Measurements from ENCODE around the gene DOK6.

Gene DOK6

GRCh38 chr18:69432847-69433246, 32.2 kb downstream of the DOK6 start:
- H3K4me3 ChIP-seq (ENCODE audit: low read depth, low read length) = no peak overlapping the region
- no peaks in the 10 kb centered on the region for H3K36me3 ChIP-seq (ENCODE audit: control insufficient read depth, insufficient read depth, low read length)
- no peaks in the 10 kb centered on the region for H3K27me3 ChIP-seq (ENCODE audit: control insufficient read depth, insufficient read depth, low read length)
- no peaks in the 10 kb centered on the region for H3K4me1 ChIP-seq (ENCODE audit: control insufficient read depth, insufficient read depth, low read length)
- H3K27ac ChIP-seq (ENCODE audit: low read depth, low read length) = no peak overlapping the region
- no peaks in the 10 kb centered on the region for H3K9me3 ChIP-seq (ENCODE audit: control insufficient read depth, insufficient read depth, low read length)
- no peak overlapping the region for H3K9ac ChIP-seq (ENCODE audit: low read depth, low read length)

GRCh38 chr18:69435000-69435399, 34.3 kb downstream of the DOK6 start:
- Histone ChIP-seq H3K36me3 (ENCODE audit: control insufficient read depth, insufficient read depth, low read length) (no peaks in the 10 kb centered on the region), H3K27me3 (ENCODE audit: control insufficient read depth, insufficient read depth, low read length) (no peaks in the 10 kb centered on the region), H3K4me1 (ENCODE audit: control insufficient read depth, insufficient read depth, low read length) (no peaks in the 10 kb centered on the region), H3K4me3 (ENCODE audit: low read depth, low read length) (no peak overlapping the region), H3K27ac (ENCODE audit: low read depth, low read length) (no peak overlapping the region), H3K9ac (ENCODE audit: low read depth, low read length) (no peak overlapping the region), H3K9me3 (ENCODE audit: control insufficient read depth, insufficient read depth, low read length) (0 out of 2 replicates have a peak, but pooled peaks cover 5% of the 10 kb centered on the region)

- Histone ChIP-seq H3K9me3 (ENCODE audit: control insufficient read depth, insufficient read depth, low read length) (no peaks in the 10 kb centered on the region), H3K9ac (ENCODE audit: low read depth, low read length) (no peak overlapping the region), H3K36me3 (ENCODE audit: control insufficient read depth, insufficient read depth, low read length) (no peaks in the 10 kb centered on the region), H3K4me1 (ENCODE audit: control insufficient read depth, insufficient read depth, low read length) (no peaks in the 10 kb centered on the region), H3K27me3 (ENCODE audit: control insufficient read depth, insufficient read depth, low read length) (no peaks in the 10 kb centered on the region), H3K4me3 (ENCODE audit: low read depth, low read length) (no peak overlapping the region), H3K27ac (ENCODE audit: low read depth, low read length) (no peak overlapping the region)
Observed at GRCh38 chr18:69444221-69444620, 43.5 kb downstream of the DOK6 start.

GRCh38 chr18:69447886-69448285, 47.2 kb downstream of the DOK6 start:
- Histone ChIP-seq H3K27ac (ENCODE audit: low read depth, low read length) (no peak overlapping the region), H3K27me3 (ENCODE audit: control insufficient read depth, insufficient read depth, low read length) (no peaks in the 10 kb centered on the region), H3K9ac (ENCODE audit: low read depth, low read length) (no peak overlapping the region), H3K4me3 (ENCODE audit: low read depth, low read length) (no peak overlapping the region), H3K4me1 (ENCODE audit: control insufficient read depth, insufficient read depth, low read length) (no peaks in the 10 kb centered on the region), H3K9me3 (ENCODE audit: control insufficient read depth, insufficient read depth, low read length) (no peaks in the 10 kb centered on the region), H3K36me3 (ENCODE audit: control insufficient read depth, insufficient read depth, low read length) (no peaks in the 10 kb centered on the region)

- Histone ChIP-seq H3K27ac (ENCODE audit: low read depth, low read length) (no peak overlapping the region), H3K4me3 (ENCODE audit: low read depth, low read length) (no peak overlapping the region), H3K27me3 (ENCODE audit: control insufficient read depth, insufficient read depth, low read length) (no peaks in the 10 kb centered on the region), H3K9me3 (ENCODE audit: control insufficient read depth, insufficient read depth, low read length) (no peaks in the 10 kb centered on the region), H3K9ac (ENCODE audit: low read depth, low read length) (no peak overlapping the region), H3K4me1 (ENCODE audit: control insufficient read depth, insufficient read depth, low read length) (no peaks in the 10 kb centered on the region), H3K36me3 (ENCODE audit: control insufficient read depth, insufficient read depth, low read length) (no peaks in the 10 kb centered on the region)
Observed at GRCh38 chr18:69455125-69455524, 54.4 kb downstream of the DOK6 start.

- Histone ChIP-seq H3K9ac (ENCODE audit: low read depth, low read length) (no peak overlapping the region), H3K4me1 (ENCODE audit: control insufficient read depth, insufficient read depth, low read length) (no peaks in the 10 kb centered on the region), H3K36me3 (ENCODE audit: control insufficient read depth, insufficient read depth, low read length) (no peaks in the 10 kb centered on the region), H3K4me3 (ENCODE audit: low read depth, low read length) (no peak overlapping the region), H3K9me3 (ENCODE audit: control insufficient read depth, insufficient read depth, low read length) (no peaks in the 10 kb centered on the region), H3K27ac (ENCODE audit: low read depth, low read length) (no peak overlapping the region), H3K27me3 (ENCODE audit: control insufficient read depth, insufficient read depth, low read length) (no peaks in the 10 kb centered on the region)
Observed at GRCh38 chr18:69469444-69469919, 68.8 kb downstream of the DOK6 start.

- Histone ChIP-seq H3K9me3 (ENCODE audit: control insufficient read depth, insufficient read depth, low read length) (no peaks in the 10 kb centered on the region), H3K27me3 (ENCODE audit: control insufficient read depth, insufficient read depth, low read length) (no peaks in the 10 kb centered on the region), H3K4me3 (ENCODE audit: low read depth, low read length) (no peak overlapping the region), H3K27ac (ENCODE audit: low read depth, low read length) (no peak overlapping the region), H3K4me1 (ENCODE audit: control insufficient read depth, insufficient read depth, low read length) (no peaks in the 10 kb centered on the region), H3K9ac (ENCODE audit: low read depth, low read length) (no peak overlapping the region), H3K36me3 (ENCODE audit: control insufficient read depth, insufficient read depth, low read length) (no peaks in the 10 kb centered on the region)
Observed at GRCh38 chr18:69480460-69480859, 79.8 kb downstream of the DOK6 start.

GRCh38 chr18:69483574-69483973, 82.9 kb downstream of the DOK6 start:
- Histone ChIP-seq H3K4me1 (ENCODE audit: control insufficient read depth, insufficient read depth, low read length) (no peaks in the 10 kb centered on the region), H3K4me3 (ENCODE audit: low read depth, low read length) (no peak overlapping the region), H3K27ac (ENCODE audit: low read depth, low read length) (no peak overlapping the region), H3K27me3 (ENCODE audit: control insufficient read depth, insufficient read depth, low read length) (no peaks in the 10 kb centered on the region), H3K9me3 (ENCODE audit: control insufficient read depth, insufficient read depth, low read length) (no peaks in the 10 kb centered on the region), H3K36me3 (ENCODE audit: control insufficient read depth, insufficient read depth, low read length) (no peaks in the 10 kb centered on the region), H3K9ac (ENCODE audit: low read depth, low read length) (no peak overlapping the region)

DNA sequence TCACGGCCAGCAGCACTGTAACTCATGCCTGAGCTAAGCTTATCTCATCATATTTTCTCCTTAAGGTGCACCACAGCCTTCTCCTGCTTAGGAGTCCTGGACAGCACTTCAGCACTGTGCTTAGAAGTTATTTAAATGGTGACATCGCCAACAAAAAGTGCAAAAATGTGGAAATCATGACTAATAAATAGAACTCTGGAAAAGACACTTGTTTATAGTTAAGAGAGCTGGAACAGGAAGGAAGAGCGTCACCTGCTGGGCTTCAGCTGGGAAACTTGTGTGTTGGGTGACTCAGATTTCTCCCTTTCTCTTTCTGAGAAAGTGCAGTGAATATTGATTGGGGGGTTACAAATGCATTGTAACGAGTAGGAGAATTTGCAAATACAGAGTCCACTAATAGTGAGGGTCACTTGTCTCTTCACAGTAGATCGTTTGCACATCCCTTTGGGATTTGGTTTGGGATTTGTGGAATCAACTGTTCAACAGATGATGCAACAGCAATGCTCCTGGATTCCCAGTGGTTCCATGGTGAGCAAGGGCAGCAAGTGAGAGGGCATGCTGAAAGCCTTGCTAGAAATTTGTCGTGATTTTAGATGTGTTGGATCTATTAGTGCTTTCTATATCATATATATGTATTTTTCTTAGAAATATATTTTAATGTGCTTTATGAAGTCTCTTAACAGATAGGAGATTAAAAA, 84.2 kb downstream of the DOK6 start:
- no peaks in the 10 kb centered on the region for H3K4me1 ChIP-seq (ENCODE audit: control insufficient read depth, insufficient read depth, low read length)
- no peaks in the 10 kb centered on the region for H3K9me3 ChIP-seq (ENCODE audit: control insufficient read depth, insufficient read depth, low read length)
- H3K27ac ChIP-seq (ENCODE audit: low read depth, low read length) = no peak overlapping the region
- H3K27me3 ChIP-seq (ENCODE audit: control insufficient read depth, insufficient read depth, low read length) = no peaks in the 10 kb centered on the region
- no peaks in the 10 kb centered on the region for H3K36me3 ChIP-seq (ENCODE audit: control insufficient read depth, insufficient read depth, low read length)
- peak overlapping the region; percentile 14; the same call in 1 of the 2 replicates for H3K9ac ChIP-seq (ENCODE audit: low read depth, low read length)
- H3K4me3 ChIP-seq (ENCODE audit: low read depth, low read length) = no peak overlapping the region

DNA sequence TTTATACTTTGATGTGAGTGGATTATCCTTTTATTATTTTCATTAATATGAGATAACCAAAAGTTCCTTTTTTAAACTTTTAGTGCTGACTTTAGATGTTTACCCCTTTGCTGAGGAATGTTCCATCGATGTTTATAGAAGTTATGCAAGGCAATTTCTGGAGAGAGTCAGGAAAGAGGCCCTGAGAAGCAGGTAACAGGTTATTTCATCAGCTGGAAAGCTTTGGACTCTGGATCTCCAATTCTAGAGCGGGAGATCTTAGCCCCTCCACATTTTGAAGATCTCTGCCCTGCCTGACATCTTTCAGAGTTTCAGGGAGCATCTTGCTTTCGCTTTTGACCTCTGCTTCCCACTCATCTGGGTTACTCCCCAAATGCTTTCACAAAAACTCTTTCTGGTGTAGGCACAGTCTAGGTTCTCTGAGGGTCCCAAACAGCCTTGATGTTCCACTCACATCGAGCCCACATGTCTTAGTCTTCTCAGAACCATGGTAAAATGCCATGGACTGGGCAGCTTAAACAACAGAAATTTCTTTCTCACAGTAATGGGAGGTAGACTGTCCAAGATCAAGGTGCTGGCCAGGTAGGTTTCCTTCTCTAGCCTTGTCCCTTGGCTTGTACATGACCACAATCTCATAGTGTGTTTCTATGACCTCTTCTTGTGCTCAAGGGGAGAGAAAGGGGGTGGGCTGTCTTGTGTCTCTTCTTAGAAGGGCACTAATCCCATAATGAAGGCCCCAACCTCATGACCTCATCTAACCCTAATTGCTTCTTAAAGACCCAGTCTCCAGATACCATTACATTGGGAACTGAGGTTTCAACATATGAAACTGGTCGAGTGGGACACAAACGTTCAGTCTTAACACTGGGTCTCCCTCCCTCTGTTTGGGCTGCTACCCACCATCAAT, 87.1 kb downstream of the DOK6 start:
- Histone ChIP-seq H3K36me3 (ENCODE audit: control insufficient read depth, insufficient read depth, low read length) (no peaks in the 10 kb centered on the region), H3K4me3 (ENCODE audit: low read depth, low read length) (no peak overlapping the region), H3K9ac (ENCODE audit: low read depth, low read length) (no peak overlapping the region), H3K27me3 (ENCODE audit: control insufficient read depth, insufficient read depth, low read length) (no peaks in the 10 kb centered on the region), H3K4me1 (ENCODE audit: control insufficient read depth, insufficient read depth, low read length) (no peaks in the 10 kb centered on the region), H3K27ac (ENCODE audit: low read depth, low read length) (no peak overlapping the region), H3K9me3 (ENCODE audit: control insufficient read depth, insufficient read depth, low read length) (no peaks in the 10 kb centered on the region)

DNA sequence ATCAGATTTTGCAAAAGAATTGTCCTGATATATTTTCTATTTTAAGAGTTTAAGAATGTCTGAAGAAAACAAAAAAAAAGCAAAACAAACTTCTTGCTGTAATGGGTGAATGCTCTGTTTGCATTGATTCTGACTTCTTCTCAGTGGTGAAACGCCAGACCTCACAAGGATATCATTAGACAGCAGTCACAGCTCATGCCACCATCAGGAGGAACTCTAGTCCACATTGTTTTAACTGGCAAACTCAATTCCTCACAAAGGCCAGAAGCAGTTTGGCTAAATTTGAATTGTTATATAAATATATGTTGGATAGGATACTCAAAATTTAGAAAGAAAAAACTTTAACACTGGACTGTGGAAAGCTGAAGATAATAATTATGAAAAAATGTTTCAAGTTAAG, 89.4 kb downstream of the DOK6 start:
- no peak overlapping the region for H3K9ac ChIP-seq (ENCODE audit: low read depth, low read length)
- no peak overlapping the region for H3K4me3 ChIP-seq (ENCODE audit: low read depth, low read length)
- H3K9me3 ChIP-seq (ENCODE audit: control insufficient read depth, insufficient read depth, low read length) = no peaks in the 10 kb centered on the region; the same call in 1 of the 2 replicates
- H3K27ac ChIP-seq (ENCODE audit: low read depth, low read length) = no peak overlapping the region
- H3K36me3 ChIP-seq (ENCODE audit: control insufficient read depth, insufficient read depth, low read length) = no peaks in the 10 kb centered on the region
- no peaks in the 10 kb centered on the region for H3K4me1 ChIP-seq (ENCODE audit: control insufficient read depth, insufficient read depth, low read length)
- H3K27me3 ChIP-seq (ENCODE audit: control insufficient read depth, insufficient read depth, low read length) = no peaks in the 10 kb centered on the region
